ENCODE results near the gene TCIRG1. TPM values are rescaled to one million over a fixed set of nuclear protein-coding genes. Genes with fewer than 3 reads are reported as not detected.

The TCIRG1 gene
- total and polyA plus RNA-seq, 2 of the 13 experiments (the other 11 are each of a cell fraction or from before 2014, with no cell fraction given): 48.0 to 69.6 TPM

- TF ChIP-seq, protein P1, sequence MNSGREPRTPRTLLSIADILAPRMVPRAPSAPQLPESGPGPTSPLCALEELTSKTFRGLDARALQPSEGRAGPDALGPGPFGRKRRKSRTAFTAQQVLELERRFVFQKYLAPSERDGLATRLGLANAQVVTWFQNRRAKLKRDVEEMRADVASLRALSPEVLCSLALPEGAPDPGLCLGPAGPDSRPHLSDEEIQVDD (CRISPR knock-in tag; IDR thresholded peaks at IDR 0.05; ENCODE audit: borderline replicate concordance): no peak
- TF ChIP-seq REXO4 (CRISPR knock-in tag; IDR thresholded peaks at IDR 0.05; ENCODE audit: borderline replicate concordance): no peak
- no peak for TF ChIP-seq PRPF4 (IDR thresholded peaks at IDR 0.05; ENCODE audit: low read depth, low read length, poor library complexity, severe bottlenecking)
- TF ChIP-seq ZNF275 (CRISPR knock-in tag; IDR thresholded peaks at IDR 0.05; ENCODE audit: borderline replicate concordance): 0 out of 2 replicates have a peak, but pooled peaks have one; percentile 46
- TF ChIP-seq ZNF234 (CRISPR knock-in tag; conservative IDR thresholded peaks at IDR 0.05): no peak
- TF ChIP-seq CENPX (CRISPR knock-in tag; IDR thresholded peaks at IDR 0.05): no peak
- TF ChIP-seq TFDP2 (CRISPR knock-in tag; IDR thresholded peaks at IDR 0.05): peak; percentile 66; the same call in 1 of the 2 replicates
- peak; percentile 82 for TF ChIP-seq DMAP1 (CRISPR knock-in tag; IDR thresholded peaks at IDR 0.05)
- TF ChIP-seq MED13 (CRISPR knock-in tag; IDR thresholded peaks at IDR 0.05): 0 out of 2 replicates have a peak, but pooled peaks have one; percentile 37
- TF ChIP-seq ZFYVE20 (CRISPR knock-in tag; IDR thresholded peaks at IDR 0.05; ENCODE audit: borderline replicate concordance, low read depth): no peak
- TF ChIP-seq ZSCAN20 (CRISPR knock-in tag; IDR thresholded peaks at IDR 0.05; ENCODE audit: borderline replicate concordance): no peak
- no peak for TF ChIP-seq CC2D1A (CRISPR knock-in tag; IDR thresholded peaks at IDR 0.05)
- TF ChIP-seq ZNF589 (CRISPR knock-in tag; conservative IDR thresholded peaks at IDR 0.05): no peak; the same call in 1 of the 2 replicates
- TF ChIP-seq KDM5A (IDR thresholded peaks at IDR 0.05; ENCODE audit: borderline replicate concordance, low read length): peak; percentile 73; the same call in 1 of the 2 replicates
- no peak for TF ChIP-seq MLLT10 (CRISPR knock-in tag; IDR thresholded peaks at IDR 0.05)
- no peak for TF ChIP-seq ZNF609 (CRISPR knock-in tag; IDR thresholded peaks at IDR 0.05; ENCODE audit: borderline replicate concordance)
- no peak for TF ChIP-seq STAT5B (CRISPR knock-in tag; IDR thresholded peaks at IDR 0.05)
- no peak for TF ChIP-seq ZFP36 (IDR thresholded peaks at IDR 0.05; ENCODE audit: borderline replicate concordance, low read depth, low read length, partially characterized antibody)
- TF ChIP-seq RORA (CRISPR knock-in tag; IDR thresholded peaks at IDR 0.05): no peak
- no peak for TF ChIP-seq MATR3 (CRISPR knock-in tag; IDR thresholded peaks at IDR 0.05)
Observed at GRCh38 chr11:68030318-68031143, 8.3 kb upstream of the TCIRG1 start, which contains the start of gene NDUFS8 (continued).

Measured in HepG2 (cell line).